Body of pancreas (tissue), 4 donors: ENCODE results near the gene WLS. TPM values are rescaled to one million over a fixed set of nuclear protein-coding genes. Genes with fewer than 3 reads are reported as not detected.

Experiments
- ATAC-seq: fragments of 150-250 bp; one replicate; pipeline ENCODE4 v1.9.1; 2016
- DNase-seq, 4 donors: peaks; one replicate each; pipeline ENCODE4 v3.0.0-alpha.2; 2019
- H3K27ac ChIP-seq, 4 donors: fragments of 200-600 bp; sonication (generic); 1 replicate in 3 of 4; 2 replicates in 1 of 4; pipeline versions ENCODE4 v1.5.1 to v1.6.1; 2016 to 2019; ENCODE audit warnings: mild to moderate bottlenecking in 1 of 4, mixed read lengths in 1 of 4, moderate library complexity in 1 of 4
- H3K27me3 ChIP-seq, 2 donors: fragments of 200-600 bp; sonication (generic); one replicate each; pipeline ENCODE4 v1.6.0; 2016; ENCODE audit warnings: mild to moderate bottlenecking in 1 of 2
- H3K36me3 ChIP-seq, 2 donors: fragments of 200-600 bp; sonication (generic); replicated peaks in 1 of 2; 2 replicates each; pipeline ENCODE4 v1.5.1; 2016; ENCODE audit warnings: low read depth in 2 of 2; ENCODE audit not compliant: insufficient read depth in 1 of 2
- H3K4me1 ChIP-seq: fragments of 200-600 bp; sonication (generic); one replicate; pipeline ENCODE4 v1.6.0; 2016
- H3K4me3 ChIP-seq, 2 donors: fragments of 200-600 bp; sonication (generic); 1 replicate in 1 of 2; 2 replicates in 1 of 2; pipeline ENCODE4 v1.5.1; 2016 to 2019
- H3K9me3 ChIP-seq, 3 donors: fragments of 200-600 bp; sonication (generic); 1 replicate in 2 of 3; 2 replicates in 1 of 3; pipeline ENCODE4 v1.5.1; 2016
- CTCF ChIP-seq, 7 experiments: fragments of 450-650 bp in 4 of 7; fragments of 200-600 bp in 3 of 7; sonication (generic) in 3 of 7; IDR thresholded peaks; one replicate each; pipeline ENCODE4 v1.5.1; 2016 to 2019; ENCODE audit warnings: antibody characterized with exemption in 7 of 7
- POLR2A ChIP-seq, 3 donors: fragments of 450-650 bp; IDR thresholded peaks; one replicate each; pipeline ENCODE4 v1.6.1; 2016; ENCODE audit warnings: antibody characterized with exemption in 3 of 3, mild to moderate bottlenecking in 2 of 3
- WGBS, 2 donors: methylation state at CpG; one replicate each; pipeline ENCODE4 v1.1.5; 2017; 5-methylcytosine and 5-hydroxymethylcytosine counted together
- intact Hi-C: fragments of 100-400 bp; cut with DNase I; formaldehyde crosslinking; loops from one replicate; pipeline ENCODE4 v1.15.1; 2023
- total RNA-seq, 2 donors: library from RNA; depleted of rRNA; stranded (reverse); fragments of >200 nt; gene quantifications; one replicate each; pipeline ENCODE4 v1.1.0, GENCODE V29; 2016

The WLS gene
- total RNA-seq, 2 donors from 2014 or later = 39.6 to 73.4 TPM

GRCh38 chr1:68213843-68214242, 18.5 kb downstream of the WLS start:
- H3K9me3 ChIP-seq = no peaks in the 10 kb centered on the region
- peaks cover 88% of the 10 kb centered on the region for H3K4me1 ChIP-seq
- peak overlapping the region in 2 of 4 donors; percentile 24 to 38 for H3K27ac ChIP-seq
- peak; percentile 59 to 75 (median 72) for DNase-seq
- H3K36me3 ChIP-seq = no peaks in the 10 kb centered on the region
- intact Hi-C loops = no loop called here
- H3K4me3 ChIP-seq = no peak overlapping the region
- WGBS, 2 donors = 49 to 57% methylated on average over 5 of the region's 5 CpGs
- H3K27me3 ChIP-seq = no peaks in the 10 kb centered on the region
- TF ChIP-seq POLR2A (IDR thresholded peaks at IDR 0.05) = no peak
- TF ChIP-seq CTCF (IDR thresholded peaks at IDR 0.05) = no peak
- peak; percentile 23 for ATAC-seq

DNA sequence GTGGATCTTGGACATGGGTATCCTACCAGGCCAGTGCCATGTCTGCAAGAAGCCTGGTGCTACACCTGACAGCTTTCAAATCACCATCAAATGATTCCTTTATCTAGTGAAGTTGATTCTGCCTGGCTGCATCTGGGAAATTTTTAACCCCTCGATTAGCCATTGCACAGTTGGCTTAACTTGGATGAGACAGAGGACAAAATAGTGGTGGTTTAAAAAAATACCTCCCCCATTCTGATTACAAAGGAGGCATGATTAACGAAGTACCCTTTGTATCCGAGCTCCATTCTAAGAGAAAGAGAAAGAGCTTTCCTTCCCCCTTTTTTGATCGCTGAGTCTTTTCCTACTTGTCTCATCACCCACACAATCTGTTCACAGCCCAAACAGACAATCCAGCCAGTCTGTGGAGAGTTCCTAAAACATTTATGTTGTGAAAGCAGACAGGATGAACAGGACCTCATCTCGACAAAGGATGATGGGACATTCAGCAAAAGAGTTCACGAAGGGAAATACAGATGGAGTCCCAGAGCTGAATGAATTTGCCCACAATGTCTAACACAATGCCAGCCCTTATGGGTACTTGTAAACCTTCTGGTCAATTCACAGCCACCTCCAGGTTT, 20.5 kb downstream of the WLS start:
- no peak for DNase-seq
- Histone ChIP-seq H3K36me3 (no peaks in the 10 kb centered on the region), H3K4me1 (peaks cover 85% of the 10 kb centered on the region), H3K4me3 (no peak overlapping the region), H3K27ac (no peak overlapping the region), H3K27me3 (no peaks in the 10 kb centered on the region), H3K9me3 (no peaks in the 10 kb centered on the region)
- 89% methylated on average over 6 of the region's 6 CpGs for WGBS, 2 donors
- intact Hi-C loops = no loop called here
- TF ChIP-seq CTCF (IDR thresholded peaks at IDR 0.05) (no peak), POLR2A (IDR thresholded peaks at IDR 0.05) (no peak)
- no peak for ATAC-seq

- no peaks in the 10 kb centered on the region for H3K9me3 ChIP-seq
- TF ChIP-seq CTCF (IDR thresholded peaks at IDR 0.05) = no peak
- no peak for TF ChIP-seq POLR2A (IDR thresholded peaks at IDR 0.05)
- H3K27me3 ChIP-seq = no peaks in the 10 kb centered on the region
- intact Hi-C loops = no loop called here
- H3K27ac ChIP-seq = peak overlapping the region in 3 of 4 donors; percentile 27 to 73 (median 70)
- DNase-seq (no peak), ATAC-seq (no peak)
- H3K4me1 ChIP-seq = peaks cover 88% of the 10 kb centered on the region
- 68 to 79% methylated on average over 2 of the region's 2 CpGs for WGBS, 2 donors
- H3K36me3 ChIP-seq = no peaks in the 10 kb centered on the region
- H3K4me3 ChIP-seq = no peak overlapping the region
Observed at GRCh38 chr1:68210829-68211228, 21.5 kb downstream of the WLS start.

- H3K27me3 ChIP-seq = no peaks in the 10 kb centered on the region
- TF ChIP-seq POLR2A (IDR thresholded peaks at IDR 0.05) = no peak
- TF ChIP-seq CTCF (IDR thresholded peaks at IDR 0.05) = no peak
- no peaks in the 10 kb centered on the region for H3K36me3 ChIP-seq
- H3K27ac ChIP-seq = peak overlapping the region in 3 of 4 donors; percentile 27 to 73 (median 70)
- no peaks in the 10 kb centered on the region for H3K9me3 ChIP-seq
- intact Hi-C loops = no loop called here
- ATAC-seq = peak; percentile 76
- no peak overlapping the region for H3K4me3 ChIP-seq
- H3K4me1 ChIP-seq = peaks cover 88% of the 10 kb centered on the region
- DNase-seq = peak; percentile 46 to 78 (median 50)
Observed at GRCh38 chr1:68210027-68210426, 22.3 kb downstream of the WLS start.
